Smooth muscle cell (in vitro differentiated cells): ENCODE measurements around the gene JMJD4. TPM values are rescaled to one million over a fixed set of nuclear protein-coding genes. Genes with fewer than 3 reads are reported as not detected.

ENCODE experiments used
- DNase-seq: peaks from one replicate; lab custom pipeline; 2025; ENCODE audit not compliant: unreplicated experiment; lab: John Stamatoyannopoulos, UW
- H2AFZ ChIP-seq: fragments of 200-600 bp; sonication (generic); 2 replicates; pipeline ENCODE4 v1.6.0; 2016; ENCODE audit warnings: antibody characterized with exemption, low read depth, mild to moderate bottlenecking
- H3F3A ChIP-seq: fragments of 200-600 bp; sonication (generic); 2 replicates; pipeline ENCODE4 v1.6.0; 2017; ENCODE audit warnings: antibody characterized with exemption, low read depth
- H3K27ac ChIP-seq: fragments of 200-600 bp; sonication (generic); 2 replicates; pipeline ENCODE4 v1.5.1; 2016; ENCODE audit warnings: low read depth, mild to moderate bottlenecking
- H3K27me3 ChIP-seq: fragments of 200-600 bp; sonication (generic); 2 replicates; pipeline ENCODE4 v1.6.1; 2016; ENCODE audit warnings: low read depth, mild to moderate bottlenecking
- H3K36me3 ChIP-seq: fragments of 200-600 bp; sonication (generic); 2 replicates; pipeline ENCODE4 v1.5.1; 2016; ENCODE audit warnings: low read depth
- H3K4me1 ChIP-seq: fragments of 200-600 bp; sonication (generic); 2 replicates; pipeline ENCODE4 v1.5.1; 2016; ENCODE audit warnings: low read depth
- H3K4me2 ChIP-seq: fragments of 200-600 bp; sonication (generic); 2 replicates; pipeline ENCODE4 v1.6.0; 2016; ENCODE audit warnings: mild to moderate bottlenecking
- H3K4me3 ChIP-seq: fragments of 200-600 bp; sonication (generic); 2 replicates; pipeline ENCODE4 v1.5.1; 2016; ENCODE audit warnings: mild to moderate bottlenecking
- H3K79me2 ChIP-seq: fragments of 200-600 bp; sonication (generic); 2 replicates; pipeline ENCODE4 v1.6.0; 2016; ENCODE audit warnings: low read depth, mild to moderate bottlenecking
- H3K9ac ChIP-seq: fragments of 200-600 bp; sonication (generic); 2 replicates; pipeline ENCODE4 v1.6.0; 2016; ENCODE audit warnings: low read depth
- H3K9me3 ChIP-seq: fragments of 200-600 bp; sonication (generic); replicated peaks from 2 replicates; pipeline ENCODE4 v1.5.1; 2016; ENCODE audit warnings: low read depth
- H4K20me1 ChIP-seq: fragments of 200-600 bp; sonication (generic); 2 replicates; pipeline ENCODE4 v1.6.0; 2016; ENCODE audit warnings: low read depth
- WGBS: methylation state at CpG from one replicate; pipeline ENCODE4 v1.1.7; 2016; ENCODE audit warnings: low lambda C conversion rate; 5-methylcytosine and 5-hydroxymethylcytosine counted together
- polyA plus RNA-seq: library from polyadenylated mRNA; unstranded; fragments of >200 nt; fragmentation: Nextera tagmentation; extraction: Ambion mirVana; gene quantifications from 2 replicates; pipeline ENCODE4 v1.2.1, GENCODE V29; 2016
- total RNA-seq: library from RNA; depleted of rRNA; stranded (reverse); fragments of >200 nt; gene quantifications from 2 replicates; pipeline ENCODE4 v1.2.3, GENCODE V29; 2014
- TF ChIP-seq, protein P1 (sequence below): fragments of 200-600 bp; sonication (generic); IDR thresholded peaks from 2 replicates; pipeline ENCODE4 v1.5.1; 2017; ENCODE audit warnings: borderline replicate concordance, mild to moderate bottlenecking, antibody characterized with exemption; ENCODE audit not compliant: insufficient read depth, poor library complexity, severe bottlenecking

The JMJD4 gene
- total and polyA plus RNA-seq, 2 experiments from 2014 or later = 8.5 to 19.5 TPM

DNA sequence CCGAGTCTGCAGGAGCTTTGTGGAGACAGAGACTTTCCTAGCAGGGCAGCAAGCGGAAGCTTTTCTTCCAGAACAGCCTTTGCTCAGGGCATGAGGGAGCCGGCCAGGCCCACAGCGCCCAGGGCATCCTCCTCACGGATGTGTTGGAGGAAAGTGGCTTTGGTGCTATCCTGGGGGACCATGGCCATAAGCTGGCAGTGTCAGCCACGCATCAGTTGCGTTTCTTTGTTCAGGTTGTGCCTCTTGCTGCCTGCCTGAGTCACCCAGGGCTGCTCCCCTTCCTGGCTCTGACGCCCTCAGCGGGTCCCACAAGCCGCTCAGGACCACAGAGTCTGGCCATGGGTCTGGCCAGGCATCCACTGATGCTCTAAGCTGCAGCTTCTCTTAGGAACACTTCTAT is 40.7 kb upstream of the JMJD4 start:
- Histone ChIP-seq H3F3A (no peaks in the 10 kb centered on the region), H3K4me3 (no peak overlapping the region), H4K20me1 (peaks cover 53% of the 10 kb centered on the region), H3K79me2 (no peaks in the 10 kb centered on the region), H3K9ac (peak overlapping the region; percentile 76), H2AFZ (no peak overlapping the region), H3K36me3 (no peaks in the 10 kb centered on the region), H3K27me3 (no peaks in the 10 kb centered on the region), H3K4me2 (peak overlapping the region; percentile 49), H3K4me1 (peaks cover 6% of the 10 kb centered on the region), H3K27ac (peak overlapping the region; percentile 97), H3K9me3 (no peaks in the 10 kb centered on the region)
- 88% methylated on average over 10 of the region's 10 CpGs for WGBS
- DNase-seq = no peak
- TF ChIP-seq, protein P1, sequence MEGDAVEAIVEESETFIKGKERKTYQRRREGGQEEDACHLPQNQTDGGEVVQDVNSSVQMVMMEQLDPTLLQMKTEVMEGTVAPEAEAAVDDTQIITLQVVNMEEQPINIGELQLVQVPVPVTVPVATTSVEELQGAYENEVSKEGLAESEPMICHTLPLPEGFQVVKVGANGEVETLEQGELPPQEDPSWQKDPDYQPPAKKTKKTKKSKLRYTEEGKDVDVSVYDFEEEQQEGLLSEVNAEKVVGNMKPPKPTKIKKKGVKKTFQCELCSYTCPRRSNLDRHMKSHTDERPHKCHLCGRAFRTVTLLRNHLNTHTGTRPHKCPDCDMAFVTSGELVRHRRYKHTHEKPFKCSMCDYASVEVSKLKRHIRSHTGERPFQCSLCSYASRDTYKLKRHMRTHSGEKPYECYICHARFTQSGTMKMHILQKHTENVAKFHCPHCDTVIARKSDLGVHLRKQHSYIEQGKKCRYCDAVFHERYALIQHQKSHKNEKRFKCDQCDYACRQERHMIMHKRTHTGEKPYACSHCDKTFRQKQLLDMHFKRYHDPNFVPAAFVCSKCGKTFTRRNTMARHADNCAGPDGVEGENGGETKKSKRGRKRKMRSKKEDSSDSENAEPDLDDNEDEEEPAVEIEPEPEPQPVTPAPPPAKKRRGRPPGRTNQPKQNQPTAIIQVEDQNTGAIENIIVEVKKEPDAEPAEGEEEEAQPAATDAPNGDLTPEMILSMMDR = no peak

DNA sequence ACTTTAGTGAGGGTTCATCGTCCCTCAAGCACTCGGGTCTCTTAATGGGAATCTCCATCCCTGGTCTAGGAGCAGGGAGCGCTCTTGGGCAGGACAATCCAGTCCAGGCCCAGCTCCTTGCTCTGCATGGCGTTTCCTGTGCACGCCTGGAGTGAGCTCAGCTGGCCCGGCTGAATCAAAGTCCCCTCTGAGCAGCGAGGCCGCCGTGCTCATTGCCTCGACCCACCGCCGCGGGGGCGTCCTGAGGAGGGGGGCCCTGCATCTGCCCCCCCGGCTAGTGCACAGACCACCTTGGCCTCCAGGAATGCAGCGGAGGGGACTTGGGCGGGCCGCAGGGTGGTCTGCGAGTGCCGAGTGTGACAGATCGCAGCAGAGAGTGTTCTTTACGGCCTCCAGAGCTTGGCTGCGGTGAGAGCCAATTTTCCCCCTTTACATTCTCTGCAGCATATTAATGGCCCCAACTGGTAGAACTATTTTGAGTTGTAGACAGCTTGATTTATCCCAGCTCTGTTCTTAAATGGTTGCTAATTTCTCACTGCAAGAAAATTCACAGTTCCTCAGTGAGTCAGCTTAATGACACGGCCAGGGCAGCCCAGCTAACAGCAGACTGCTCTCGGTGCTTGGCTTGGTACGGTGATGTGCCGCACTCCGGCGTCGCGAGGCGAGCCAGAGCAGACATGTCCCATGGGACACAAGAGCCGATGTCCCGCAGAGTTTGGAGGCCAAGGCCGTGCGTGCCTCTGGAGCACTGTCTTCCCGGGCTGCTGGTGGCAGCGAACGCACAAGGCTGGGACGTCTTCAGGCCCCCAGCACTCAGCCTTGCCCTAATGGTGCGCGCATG is 39.9 kb upstream of the JMJD4 start:
- Histone ChIP-seq H3K9me3 (no peaks in the 10 kb centered on the region), H3F3A (no peaks in the 10 kb centered on the region), H3K27ac (peak overlapping the region; percentile 97), H3K4me1 (peaks cover 6% of the 10 kb centered on the region), H3K79me2 (no peaks in the 10 kb centered on the region), H3K36me3 (no peaks in the 10 kb centered on the region), H3K4me3 (no peak overlapping the region), H2AFZ (no peak overlapping the region), H3K9ac (peak overlapping the region; percentile 76), H4K20me1 (peaks cover 54% of the 10 kb centered on the region), H3K4me2 (peak overlapping the region; percentile 49), H3K27me3 (no peaks in the 10 kb centered on the region)
- TF ChIP-seq, protein P1 = no peak
- DNase-seq = no peak
- 83% methylated on average over 42 of the region's 42 CpGs for WGBS

DNA sequence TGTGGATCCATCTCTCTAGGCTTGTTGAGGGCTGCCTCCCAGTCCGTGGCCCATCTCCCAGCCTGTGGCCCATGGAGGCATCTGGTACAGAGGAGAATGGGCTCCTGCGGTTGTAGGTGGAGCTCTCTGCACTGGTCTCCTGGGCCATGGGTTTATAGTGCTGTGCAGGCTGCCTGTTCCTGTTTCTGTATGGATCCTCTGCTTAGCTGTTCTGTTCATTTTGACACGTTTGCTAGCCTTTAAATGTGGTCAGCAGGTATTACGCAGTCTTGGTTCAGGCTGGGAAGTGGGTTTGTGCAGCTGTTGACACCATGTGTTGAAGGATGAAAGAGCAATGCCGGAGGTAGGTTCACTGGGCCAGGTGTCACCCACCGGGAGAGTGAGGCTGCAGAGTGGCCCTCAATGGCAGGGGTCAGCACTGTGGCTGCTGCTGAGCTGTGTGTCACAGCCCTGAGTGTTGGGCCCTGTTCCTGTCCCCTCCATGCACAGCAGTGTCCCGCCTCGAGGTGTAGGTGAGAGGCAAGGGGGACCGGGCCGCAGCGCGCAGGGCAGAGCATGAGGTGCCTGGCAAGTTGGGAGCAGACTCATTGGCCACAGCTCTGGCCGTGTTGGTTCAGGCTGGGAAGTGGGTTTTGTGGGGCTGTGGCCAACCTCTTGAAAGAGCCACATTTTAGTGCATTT is 39.1 kb upstream of the JMJD4 start:
- Histone ChIP-seq H3K4me3 (no peak overlapping the region), H3K9me3 (no peaks in the 10 kb centered on the region), H3K36me3 (no peaks in the 10 kb centered on the region), H4K20me1 (peaks cover 48% of the 10 kb centered on the region), H3F3A (no peaks in the 10 kb centered on the region), H3K9ac (no peak overlapping the region), H3K4me2 (no peak overlapping the region), H2AFZ (no peak overlapping the region), H3K4me1 (peaks cover 6% of the 10 kb centered on the region), H3K79me2 (no peaks in the 10 kb centered on the region), H3K27ac (no peak overlapping the region), H3K27me3 (no peaks in the 10 kb centered on the region)
- no peak for DNase-seq
- TF ChIP-seq, protein P1 = no peak
- WGBS = 98% methylated on average over 13 of the region's 13 CpGs
